HG03520 (cell line): Measurements from ENCODE around the gene HOXA6.

Source experiments
- ATAC-seq: cut with Tn5 transposase; IDR thresholded peaks from one replicate; pipeline ENCODE4 v1.9.1; 2021; ENCODE audit warnings: mild to moderate bottlenecking, moderate library complexity; ENCODE audit not compliant: unreplicated experiment

HOXA6 gene

GRCh38 chr7:27101957-27102580, 45.5 kb downstream of the HOXA6 start:
- no peak for ATAC-seq

- ATAC-seq: no peak
Observed at GRCh38 chr7:27101171-27101956, 46.2 kb downstream of the HOXA6 start.

- ATAC-seq: no peak
Observed at GRCh38 chr7:27100694-27101170, 46.8 kb downstream of the HOXA6 start.

GRCh38 chr7:27099453-27100370, 47.9 kb downstream of the HOXA6 start:
- ATAC-seq: no peak

GRCh38 chr7:27098578-27099451, 48.8 kb downstream of the HOXA6 start:
- ATAC-seq: no peak

GRCh38 chr7:27097686-27098577, 49.6 kb downstream of the HOXA6 start:
- ATAC-seq: no peak

- ATAC-seq: no peak
Observed at GRCh38 chr7:27096768-27097514, 50.6 kb downstream of the HOXA6 start.

- peak; percentile 80 for ATAC-seq
Observed at GRCh38 chr7:27095897-27096767, 51.4 kb downstream of the HOXA6 start, which contains the start of gene HOXA1. Gene HOXA1 (minus strand): TSS chr7:27096000. CDS start chr7:27095912, 88 bp downstream.
